Common myeloid progenitor, CD34-positive (primary cell): ENCODE results near the gene RNPC3.
"Not testable (repeated sequence)": the region's sequence is repeated elsewhere in the genome, so short reads cannot be mapped to it uniquely, and the experiment has no call there.

ENCODE experiments used
- CTCF ChIA-PET: fragments of 350-600 bp; sonication (Branson Sonifier 250); formaldehyde crosslinking; loops from one replicate; lab custom pipeline; 2021; ENCODE audit warnings: antibody characterized with exemption; lab: Charles Lee
- POLR2A ChIA-PET: fragments of 350-600 bp; sonication (Branson Sonifier 250); formaldehyde crosslinking; loops from one replicate; lab custom pipeline; 2021; ENCODE audit warnings: antibody characterized with exemption; lab: Charles Lee
- DNase-seq, 3 donors: peaks; one replicate each; pipeline versions ENCODE4 v3.0.0 to v3.0.0-alpha.2; 2013
- H3K27ac ChIP-seq, 2 experiments: 1 replicate in 1 of 2; 2 replicates in 1 of 2; pipeline ENCODE4 v1.7.0; 2013; ENCODE audit warnings: inconsistent platforms in 2 of 2, low read length in 2 of 2, mild to moderate bottlenecking in 2 of 2, low read depth in 1 of 2, moderate library complexity in 1 of 2; ENCODE audit not compliant: severe bottlenecking in 2 of 2, insufficient read depth in 1 of 2, poor library complexity in 1 of 2
- H3K27me3 ChIP-seq, 5 experiments: replicated peaks in 2 of 5; 1 replicate in 3 of 5; 2 replicates in 2 of 5; pipeline versions ENCODE4 v1.6.1 to v1.7.0; 2013; ENCODE audit warnings: low read length in 4 of 5, mild to moderate bottlenecking in 2 of 5, moderate library complexity in 2 of 5, inconsistent platforms in 1 of 5; ENCODE audit not compliant: insufficient read depth in 5 of 5, control insufficient read depth in 4 of 5
- H3K36me3 ChIP-seq, 4 experiments: 1 replicate in 2 of 4; 2 replicates in 2 of 4; pipeline versions ENCODE4 v1.6.1 to v1.7.0; 2013; ENCODE audit warnings: low read length in 3 of 4, control low read depth in 1 of 4, mild to moderate bottlenecking in 1 of 4; ENCODE audit not compliant: control insufficient read depth in 4 of 4, insufficient read depth in 4 of 4
- H3K4me1 ChIP-seq, 4 experiments: 1 replicate in 3 of 4; 2 replicates in 1 of 4; pipeline versions ENCODE4 v1.6.1 to v1.7.1; 2013; ENCODE audit warnings: low read length in 3 of 4, mild to moderate bottlenecking in 3 of 4, control low read depth in 1 of 4, inconsistent platforms in 1 of 4, moderate library complexity in 1 of 4; ENCODE audit not compliant: control insufficient read depth in 4 of 4, insufficient read depth in 4 of 4; ENCODE audit errors: control extremely low read depth in 1 of 4
- H3K4me3 ChIP-seq, 7 experiments: 1 replicate in 4 of 7; 2 replicates in 3 of 7; pipeline versions ENCODE4 v1.5.1 to v1.7.0; 2013; ENCODE audit warnings: mild to moderate bottlenecking in 7 of 7, low read length in 6 of 7, moderate library complexity in 6 of 7, inconsistent platforms in 2 of 7, low read depth in 2 of 7, control low read depth in 1 of 7; ENCODE audit not compliant: insufficient read depth in 4 of 7, control insufficient read depth in 1 of 7; ENCODE audit errors: extremely low read depth in 1 of 7
- H3K9me3 ChIP-seq, 5 experiments: 1 replicate in 4 of 5; 2 replicates in 1 of 5; pipeline versions ENCODE4 v1.6.1 to v1.7.1; 2013; ENCODE audit warnings: low read length in 4 of 5, mild to moderate bottlenecking in 2 of 5, inconsistent platforms in 1 of 5, low read depth in 1 of 5, moderate library complexity in 1 of 5; ENCODE audit not compliant: control insufficient read depth in 4 of 5, insufficient read depth in 2 of 5; ENCODE audit errors: control extremely low read depth in 1 of 5
- WGBS: methylation state at CpG from one replicate; pipeline ENCODE4 v1.1.5; 2013; ENCODE audit not compliant: insufficient coverage; 5-methylcytosine and 5-hydroxymethylcytosine counted together

The RNPC3 gene

DNA sequence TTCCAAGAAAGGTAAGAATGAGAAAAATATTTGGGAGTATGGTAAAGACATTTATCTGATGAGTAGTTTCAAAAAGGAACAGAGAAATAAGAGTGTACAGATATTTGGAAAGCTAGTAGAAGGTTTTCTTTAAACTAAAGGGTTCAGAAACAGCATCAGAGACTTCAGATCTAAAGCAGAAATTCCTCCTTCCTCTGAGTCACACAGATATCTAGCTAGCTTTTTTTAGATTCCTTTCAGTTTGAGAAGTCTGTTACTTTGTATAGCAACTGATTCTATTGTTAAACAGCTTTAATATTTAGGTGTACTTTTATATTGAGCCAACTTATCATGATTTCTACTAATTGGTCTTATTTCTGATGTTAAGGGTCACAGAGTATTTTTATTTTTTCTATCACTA lies 50.6 kb downstream of the RNPC3 start:
- Histone ChIP-seq H3K4me3 (no peak overlapping the region), H3K27ac (no peak overlapping the region), H3K36me3 (peaks cover 0 to 2% (median 0%) of the 10 kb centered on the region in 4 experiments), H3K27me3 (no peaks in the 10 kb centered on the region), H3K9me3 (no peaks in the 10 kb centered on the region), H3K4me1 (no peaks in the 10 kb centered on the region)
- POLR2A ChIA-PET: no interaction called here
- DNase-seq: no peak
- CTCF ChIA-PET: no interaction called here

DNA sequence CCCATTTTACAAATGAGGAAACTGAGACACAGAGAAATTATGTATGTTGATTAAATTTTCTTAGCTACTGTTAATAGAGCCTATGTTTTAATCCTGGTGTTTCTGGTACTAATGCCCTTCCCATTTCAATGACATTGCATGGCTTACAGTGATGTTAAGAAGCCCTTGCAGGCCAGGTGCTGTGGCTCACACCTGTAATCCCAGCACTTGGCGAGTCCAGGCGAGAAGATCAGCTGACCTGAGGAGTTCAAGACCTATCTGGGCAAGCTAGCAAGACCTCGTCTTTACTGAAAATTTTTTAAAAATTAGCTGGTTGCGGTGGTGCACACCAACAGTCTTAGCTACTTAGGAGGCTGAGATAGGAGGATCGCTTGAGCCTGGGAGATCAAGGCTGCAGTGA lies 51.3 kb downstream of the RNPC3 start:
- WGBS: no CpG with 5 or more reads among the region's 5 CpGs
- H3K36me3 ChIP-seq, H3K4me3 ChIP-seq, H3K27ac ChIP-seq, H3K27me3 ChIP-seq, POLR2A ChIA-PET, H3K4me1 ChIP-seq, DNase-seq, H3K9me3 ChIP-seq: not testable (repeated sequence)
- CTCF ChIA-PET: interaction anchor here (0.7 kb wide), 1 partner anchor 389 kb away, joined by 3 read pairs; no protein-coding TSS in a partner anchor

DNA sequence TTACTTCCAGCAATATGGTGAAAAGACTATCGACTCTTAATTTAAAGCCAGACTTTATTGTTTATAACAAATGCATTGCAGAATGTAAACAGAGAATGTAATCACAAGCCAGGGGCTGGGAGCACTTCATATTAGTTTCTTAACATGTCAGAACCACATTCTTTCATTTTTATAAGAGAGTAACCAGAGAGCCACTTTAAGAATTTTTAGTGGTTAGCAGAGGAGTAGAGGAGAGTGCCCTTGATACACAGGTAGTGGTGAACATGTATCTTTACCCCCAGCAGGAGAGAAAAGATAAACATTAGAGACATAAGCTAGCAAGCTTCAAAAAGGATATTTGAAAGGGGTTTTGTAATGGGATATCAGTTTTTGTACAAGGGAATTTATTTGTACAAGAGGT lies 57.0 kb downstream of the RNPC3 start:
- Histone ChIP-seq H3K27ac (no peak overlapping the region), H3K4me1 (no peaks in the 10 kb centered on the region), H3K36me3 (peaks cover 0 to 2% (median 0%) of the 10 kb centered on the region in 4 experiments), H3K27me3 (no peaks in the 10 kb centered on the region), H3K4me3 (no peak overlapping the region), H3K9me3 (no peaks in the 10 kb centered on the region)
- no CpG with 5 or more reads among the region's 1 CpG for WGBS
- ChIA-PET CTCF (no interaction called here), POLR2A (no interaction called here)
- no peak for DNase-seq

DNA sequence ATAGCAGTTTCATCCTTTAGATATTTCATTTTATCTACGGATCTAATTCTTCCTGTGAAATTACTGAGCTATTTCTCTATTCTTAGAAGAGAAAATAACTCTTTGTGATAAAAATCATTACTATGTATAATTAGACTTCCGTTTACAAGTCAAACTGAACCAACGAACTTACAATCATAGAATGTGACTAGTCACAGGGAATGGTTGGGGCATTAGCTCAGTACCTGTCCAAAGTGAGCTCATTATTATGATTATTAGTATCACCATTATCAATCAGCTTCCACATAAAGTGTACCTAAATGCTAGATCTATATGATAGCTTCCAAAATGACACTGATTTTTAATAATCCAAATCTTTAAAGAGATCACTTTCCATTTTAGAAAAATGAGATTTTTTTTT lies 58.4 kb downstream of the RNPC3 start:
- H3K4me1 ChIP-seq: no peaks in the 10 kb centered on the region

DNA sequence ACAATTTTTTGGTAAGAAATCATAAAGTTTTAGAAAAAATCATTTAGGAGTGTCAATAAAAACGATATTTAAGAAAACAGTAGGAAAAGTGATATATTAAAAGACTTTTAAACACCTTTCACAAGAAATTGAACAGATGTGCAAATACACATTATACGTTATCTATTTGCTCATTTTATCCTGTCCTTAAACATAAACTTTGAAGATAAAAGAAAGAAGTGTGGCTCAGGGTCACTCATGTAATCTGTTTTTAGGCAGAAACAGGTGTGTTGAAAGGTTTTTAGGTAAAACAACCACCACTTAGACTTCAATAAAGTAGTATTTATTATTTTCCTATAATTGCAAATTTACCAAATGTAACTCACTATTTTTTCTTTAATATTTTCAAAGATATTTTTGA lies 59.0 kb downstream of the RNPC3 start:
- no peaks in the 10 kb centered on the region for H3K27me3 ChIP-seq
- CTCF ChIA-PET: no interaction called here
- no peaks in the 10 kb centered on the region for H3K4me1 ChIP-seq
- peaks cover 0 to 2% (median 0%) of the 10 kb centered on the region in 4 experiments for H3K36me3 ChIP-seq
- H3K27ac ChIP-seq: no peak overlapping the region
- WGBS: no CpG with 5 or more reads among the region's 2 CpGs
- H3K9me3 ChIP-seq: peaks cover 0 to 4% (median 0%) of the 10 kb centered on the region in 5 experiments
- no peak overlapping the region for H3K4me3 ChIP-seq
- no peak for DNase-seq
- POLR2A ChIA-PET: no interaction called here

More for the DNA sequence above, 58.4 kb downstream of the RNPC3 start:
- ChIA-PET POLR2A (no interaction called here), CTCF (no interaction called here)
- Histone ChIP-seq H3K9me3 (peaks cover 0 to 4% (median 0%) of the 10 kb centered on the region in 5 experiments), H3K27me3 (no peaks in the 10 kb centered on the region), H3K36me3 (peaks cover 0 to 2% (median 0%) of the 10 kb centered on the region in 4 experiments), H3K27ac (no peak overlapping the region), H3K4me3 (no peak overlapping the region)
- no CpG with 5 or more reads among the region's 3 CpGs for WGBS
- no peak for DNase-seq

DNA sequence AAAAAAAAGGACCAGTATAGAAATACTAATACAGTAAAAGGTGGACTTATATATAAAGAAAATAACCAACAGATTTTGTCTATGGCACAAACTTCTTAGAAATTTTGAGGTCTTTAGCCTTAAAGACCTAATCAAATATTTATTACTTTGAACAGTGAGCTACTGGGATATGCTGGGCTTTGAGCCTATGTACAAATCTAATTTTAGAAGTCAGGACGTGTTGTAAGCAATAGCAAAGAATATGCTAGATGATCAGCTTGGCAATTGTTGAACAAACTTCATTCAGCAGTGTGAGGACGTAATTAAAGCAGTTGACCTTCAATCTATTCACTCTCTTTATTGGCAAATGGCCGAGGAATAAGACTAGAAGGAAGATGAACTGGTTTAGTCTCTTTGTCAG lies 77.2 kb downstream of the RNPC3 start:
- CTCF ChIA-PET, H3K9me3 ChIP-seq: not testable (repeated sequence)
- WGBS: no CpG with 5 or more reads among the region's 3 CpGs

More for the DNA sequence above, 77.2 kb downstream of the RNPC3 start:
- H3K4me1 ChIP-seq, H3K27me3 ChIP-seq, H3K4me3 ChIP-seq, DNase-seq, H3K36me3 ChIP-seq, H3K27ac ChIP-seq, POLR2A ChIA-PET: not testable (repeated sequence)
